Spleen (tissue), 7 donors: ENCODE data around the gene SMARCE1.

ENCODE experiments used
- CTCF ChIP-seq, 11 experiments: fragments of 200-600 bp in 7 of 11; fragments of 450-650 bp in 4 of 11; sonication (generic) in 4 of 11; IDR thresholded peaks in 8 of 11; conservative IDR thresholded peaks in 3 of 11; 1 replicate in 7 of 11; 2 replicates in 4 of 11; pipeline versions ENCODE4 v1.4.0 to v1.8.0; 2016 to 2021; ENCODE audit warnings: antibody characterized with exemption in 11 of 11, inconsistent platforms in 4 of 11, mild to moderate bottlenecking in 1 of 11
- POLR2A ChIP-seq, 3 donors: fragments of 450-650 bp; IDR thresholded peaks; one replicate each; pipeline ENCODE4 v1.5.1; 2017; ENCODE audit warnings: antibody characterized with exemption in 3 of 3, mild to moderate bottlenecking in 1 of 3
- POLR2AphosphoS5 ChIP-seq, 3 donors: sonication (generic); formaldehyde crosslinking; IDR thresholded peaks; one replicate each; pipeline ENCODE4 v1.5.1; 2017; ENCODE audit warnings: antibody characterized with exemption in 3 of 3
- donor health status: DM: no; HTN: no; CAD: no; lungs with moderate emphysema.
- donor health status: DM: no; HTN: no; CAD: no.
- donor health status: DM: no; HTN: no; CAD: no.

GRCh38 chr17:40604327-40605080, 43.1 kb downstream of the SMARCE1 start:
- TF ChIP-seq CTCF (IDR thresholded peaks at IDR 0.05 in 8 of 11, conservative IDR thresholded peaks at IDR 0.05 in 3 of 11) (no peak), POLR2AphosphoS5 (IDR thresholded peaks at IDR 0.05) (no peak), POLR2A (IDR thresholded peaks at IDR 0.05) (no peak)
